Hippocampal formation (tissue), 2 donors: ENCODE measurements around the gene DYNLL2.
"Not testable (repeated sequence)": the region's sequence is repeated elsewhere in the genome, so short reads cannot be mapped to it uniquely, and the experiment has no call there.

ENCODE experiments used
- DNase-seq, 2 donors: peaks; one replicate each; lab custom pipeline; 2025; lab: John Stamatoyannopoulos, UW

Gene DYNLL2

DNA sequence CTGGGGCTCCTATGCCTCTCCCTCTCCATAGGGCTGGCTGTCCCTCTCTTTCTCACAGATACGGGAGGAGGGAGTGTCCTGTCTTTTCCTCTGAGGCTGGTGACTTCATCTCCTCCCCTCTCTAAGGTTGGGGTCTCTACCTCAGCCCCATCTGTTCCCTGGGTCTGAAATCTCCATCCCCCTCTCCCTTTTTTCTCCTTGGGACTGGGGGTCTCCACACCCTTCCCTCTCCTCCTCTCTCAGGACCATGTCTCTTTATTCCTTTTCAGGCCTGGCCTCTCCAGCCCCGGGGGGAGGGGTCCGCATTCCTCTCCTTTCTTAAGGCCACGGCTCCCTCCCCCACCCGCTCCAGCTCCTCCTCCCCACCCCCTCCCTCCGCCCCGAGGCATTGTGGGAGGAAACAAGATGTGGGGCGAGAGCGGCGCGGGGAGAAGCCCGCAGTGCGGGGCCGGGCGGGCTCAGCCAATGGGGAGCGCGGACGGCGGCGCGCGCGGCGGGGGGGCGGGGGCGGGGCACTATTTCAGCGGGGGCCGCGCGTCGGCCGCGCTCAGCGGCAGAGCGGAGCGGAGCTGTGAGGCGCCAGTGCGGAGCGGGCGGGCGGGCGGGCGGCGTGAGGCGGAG is at the start of gene DYNLL2:
DYNLL2 (plus strand) TSS at position 550 of the 621 bp plus-strand sequence. CDS start 3,672 bp downstream, outside the sequence.
- peak; percentile 76 to 86 for DNase-seq

DNA sequence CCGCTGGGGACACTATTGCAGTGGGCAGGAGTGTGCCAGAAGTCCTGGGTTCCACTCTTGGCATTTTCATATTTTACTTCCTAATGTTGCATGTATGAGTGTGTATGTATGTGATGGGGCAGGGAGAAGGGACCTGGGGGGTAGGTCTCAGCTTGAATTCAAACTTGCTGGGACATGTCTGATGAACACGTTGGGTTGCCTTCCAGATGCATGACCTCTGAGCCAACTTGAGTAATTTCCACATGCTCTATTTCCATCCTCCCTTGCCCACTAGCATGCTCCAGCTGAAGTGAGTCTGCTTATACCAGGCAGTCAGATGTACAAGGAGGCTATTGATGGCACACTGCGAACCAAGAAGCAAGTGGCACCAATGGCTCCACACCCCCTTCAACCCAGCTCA is 43.2 kb upstream of the DYNLL2 start:
- DNase-seq: no peak

DNA sequence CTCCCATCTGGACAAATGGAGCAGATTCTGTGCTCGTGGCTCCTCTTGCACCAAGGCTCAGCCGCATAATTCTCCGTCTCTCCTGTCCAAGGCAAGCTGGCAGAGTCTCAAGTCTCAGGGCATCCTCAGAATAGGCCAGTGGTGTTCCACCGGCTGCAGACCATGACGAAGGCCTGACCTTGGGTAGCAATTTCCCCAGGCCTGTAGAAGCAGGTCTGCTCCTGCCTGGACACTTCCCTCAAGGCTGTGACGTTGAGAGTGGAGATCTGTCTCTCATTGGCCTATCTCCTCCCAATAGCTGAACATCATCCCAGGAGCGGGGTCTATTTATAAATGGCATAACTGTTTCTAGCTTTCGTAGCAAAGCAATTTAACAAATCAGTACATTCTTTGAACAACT is 42.8 kb upstream of the DYNLL2 start:
- DNase-seq: no peak

DNA sequence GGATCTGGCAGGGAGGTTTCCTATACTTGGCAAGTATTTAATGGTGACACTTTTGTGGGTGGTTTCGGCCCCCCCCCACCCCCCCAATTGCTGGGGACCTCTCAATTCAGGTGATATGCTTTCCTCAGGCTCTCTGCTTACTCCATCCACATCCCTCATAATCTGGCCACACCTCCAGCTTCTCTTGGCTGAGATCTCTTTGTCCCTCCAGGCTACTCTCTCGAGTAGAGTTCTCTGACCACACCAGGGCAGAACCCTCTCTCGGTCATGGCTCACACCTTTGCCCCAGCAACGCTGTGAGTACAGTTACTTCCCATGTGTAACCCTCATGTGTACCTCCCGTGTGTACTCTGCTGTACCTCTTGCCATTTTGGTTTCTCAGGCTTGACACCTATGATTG is 42.1 kb upstream of the DYNLL2 start:
- DNase-seq: no peak

DNA sequence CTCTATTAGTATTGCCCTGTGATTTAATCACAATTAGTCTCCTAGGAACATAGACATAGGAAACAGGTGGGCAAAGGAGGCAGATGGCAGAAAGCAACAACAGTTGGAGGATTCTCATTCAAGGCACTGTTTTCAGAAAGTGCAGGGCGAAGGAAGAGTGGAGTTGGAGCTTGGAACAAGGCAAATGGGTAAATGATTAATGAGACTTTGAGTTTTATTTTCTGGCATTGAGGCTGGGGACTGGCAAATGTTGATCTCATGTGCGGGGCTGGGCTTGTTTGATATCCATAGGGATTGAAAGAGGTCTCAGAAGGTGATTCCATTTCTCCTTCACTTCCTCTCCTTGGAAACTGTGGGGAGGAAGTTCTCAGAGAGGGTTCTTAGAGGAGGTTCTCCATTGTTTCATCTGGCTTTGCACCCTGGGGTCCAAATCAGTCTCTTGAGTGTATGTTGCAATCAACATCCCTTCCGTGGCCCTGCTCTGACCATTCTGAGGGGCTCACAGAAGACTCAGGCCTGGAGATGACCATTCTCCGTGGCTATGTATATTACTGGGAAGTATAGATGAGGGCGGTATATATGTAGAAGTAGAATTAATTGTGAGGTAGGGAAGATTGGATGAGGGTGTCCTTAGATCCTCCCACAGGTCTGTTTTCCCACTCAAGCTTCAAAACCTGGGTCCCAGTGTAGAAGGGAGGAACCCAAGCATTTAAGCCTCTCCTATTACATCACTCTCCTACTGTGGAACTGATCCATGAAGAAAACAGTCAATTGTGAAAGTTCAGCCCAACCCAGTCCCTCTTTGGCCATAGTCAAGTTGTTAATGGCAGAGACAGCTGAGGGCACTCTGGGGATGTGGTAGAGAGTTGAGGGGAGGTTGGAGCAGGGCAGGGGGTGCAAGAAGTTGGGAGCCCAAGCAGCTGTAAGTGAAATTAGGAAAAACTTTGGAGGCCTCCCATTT is 39.7 kb upstream of the DYNLL2 start:
- no peak for DNase-seq

DNA sequence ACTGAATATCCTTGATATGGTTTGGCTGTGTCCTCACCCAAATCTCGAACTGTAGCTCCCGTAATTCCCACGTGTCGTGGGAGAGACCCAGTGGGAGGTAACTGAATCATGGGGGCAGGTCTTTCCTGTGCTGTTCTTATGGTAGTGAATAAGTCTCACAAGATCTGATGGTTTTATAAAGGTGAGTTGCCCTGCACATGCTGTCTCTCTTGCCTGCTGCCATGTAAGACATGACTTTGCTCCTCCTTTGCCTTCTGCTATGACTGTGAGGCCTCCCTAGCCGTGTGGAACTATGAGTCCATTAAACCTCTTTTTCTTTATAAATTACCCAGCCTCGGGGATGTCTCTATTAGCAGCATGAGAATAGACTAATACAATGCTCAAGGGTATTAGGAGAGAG is 39.0 kb upstream of the DYNLL2 start:
- not testable (repeated sequence) for DNase-seq

DNA sequence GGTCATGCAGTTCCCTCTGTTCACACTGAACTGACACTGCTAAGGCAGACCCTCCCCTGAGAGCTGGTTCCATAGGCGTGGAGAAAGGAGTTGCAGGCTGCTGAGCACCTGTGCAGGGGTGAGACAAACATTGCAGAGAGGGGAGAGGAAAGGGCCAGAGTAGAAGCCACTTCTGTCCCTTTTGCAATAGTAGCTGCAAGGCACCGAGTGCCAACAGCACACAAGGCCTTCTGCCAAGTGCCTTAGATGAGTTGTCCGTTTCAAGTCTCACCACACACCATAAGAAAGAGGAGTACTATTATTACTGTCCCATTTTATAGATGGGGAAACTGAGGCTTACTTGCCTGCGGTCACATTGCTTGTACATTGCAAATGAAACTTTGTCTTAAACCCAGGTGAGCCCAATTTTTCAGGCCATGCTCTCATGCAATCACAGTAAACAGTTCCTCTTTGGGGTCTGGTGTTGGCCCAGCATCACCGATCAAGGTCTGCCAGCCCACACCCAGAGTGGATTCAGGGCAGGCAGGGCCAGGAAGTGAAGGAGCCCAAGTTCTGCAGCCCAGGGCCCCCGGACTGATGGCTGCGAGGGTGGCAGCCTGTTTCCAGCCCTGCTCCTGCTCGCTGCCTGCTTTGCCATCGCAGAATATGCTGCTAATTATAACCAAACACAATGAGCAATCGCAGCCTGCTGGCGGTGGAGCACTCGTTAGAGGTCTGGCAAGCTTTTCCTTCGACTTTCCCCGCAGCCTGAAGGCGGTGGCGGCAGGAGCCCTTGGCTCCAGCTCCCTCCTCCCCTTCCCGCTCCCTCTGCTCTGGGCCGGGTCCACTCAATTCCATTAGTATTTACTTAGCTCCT is 36.8 kb upstream of the DYNLL2 start:
- DNase-seq: peak in 1 of 2 donors; percentile 28

DNA sequence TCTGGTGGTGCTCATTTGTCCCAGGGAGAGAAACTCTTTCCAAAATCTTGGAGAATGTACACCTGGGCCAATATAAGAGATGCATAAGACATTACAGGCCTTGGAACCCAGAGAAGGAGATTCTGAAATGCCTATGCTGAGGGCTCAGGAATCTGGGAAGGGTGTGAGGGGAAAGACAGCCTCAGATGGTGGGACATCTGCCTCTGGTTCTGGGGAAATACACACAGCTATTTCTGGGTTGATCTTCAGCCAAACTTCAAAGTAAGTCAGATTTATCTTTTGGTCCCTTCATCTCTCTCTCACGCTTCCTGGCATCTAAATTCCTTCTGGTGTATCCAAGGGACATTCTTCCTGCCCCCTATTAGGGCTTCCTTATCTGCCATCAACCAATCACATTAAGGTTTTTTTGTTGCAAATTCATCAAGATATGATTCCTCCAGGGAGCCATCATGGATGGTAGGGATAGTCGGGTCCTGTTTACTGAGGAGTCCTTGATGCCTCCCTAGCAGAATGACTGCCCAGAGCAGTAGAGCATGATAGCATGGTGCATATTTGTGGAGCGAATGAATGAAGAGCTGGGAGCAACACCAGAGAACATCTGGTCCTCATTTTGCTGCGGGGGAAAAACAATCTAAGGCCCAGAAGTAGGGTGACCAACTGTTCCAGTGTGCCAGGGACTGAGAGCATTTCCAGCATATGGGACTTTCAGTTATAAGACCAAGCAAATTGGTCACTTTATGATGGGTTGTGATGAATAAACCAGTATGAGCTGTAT is 35.7 kb upstream of the DYNLL2 start:
- DNase-seq: no peak

DNA sequence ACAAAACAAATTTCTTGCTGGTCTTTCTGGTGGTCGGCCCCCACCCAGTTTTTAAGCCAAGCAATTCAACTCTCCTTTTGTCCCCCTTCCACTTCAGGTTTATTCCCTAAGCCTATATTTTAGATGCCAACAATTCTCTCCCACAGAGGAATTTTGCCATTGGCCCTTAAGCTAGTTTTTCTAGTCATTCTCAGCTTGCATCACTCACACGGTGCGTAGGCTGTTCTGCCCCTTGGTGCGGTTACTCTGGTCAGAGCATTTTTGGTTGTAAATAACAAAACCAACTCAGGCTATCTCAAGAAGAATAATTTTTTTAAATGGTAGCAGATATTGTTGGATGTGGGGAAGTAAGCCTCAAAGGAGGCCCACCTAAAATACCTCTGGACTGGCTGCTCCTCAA is 33.7 kb upstream of the DYNLL2 start:
- DNase-seq: no peak

DNA sequence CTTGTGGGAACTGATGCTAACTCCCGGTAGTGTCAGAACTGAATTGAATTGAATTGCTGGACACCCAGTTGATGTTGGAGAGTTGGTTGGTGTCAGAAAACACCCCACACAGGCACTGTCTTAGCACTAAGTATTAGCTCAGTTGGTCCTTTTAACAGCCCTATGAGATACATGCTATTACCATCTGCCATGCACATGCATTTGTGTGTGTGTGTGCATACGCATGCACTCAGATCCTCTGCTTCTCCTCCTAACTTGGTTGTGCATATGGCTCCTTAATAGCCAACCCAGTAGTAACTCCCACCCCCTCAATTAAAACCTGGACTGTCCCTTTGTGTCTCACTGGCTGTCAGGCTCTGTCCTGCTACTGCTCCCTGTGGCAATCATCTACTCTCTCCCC is 32.3 kb upstream of the DYNLL2 start:
- no peak for DNase-seq

DNA sequence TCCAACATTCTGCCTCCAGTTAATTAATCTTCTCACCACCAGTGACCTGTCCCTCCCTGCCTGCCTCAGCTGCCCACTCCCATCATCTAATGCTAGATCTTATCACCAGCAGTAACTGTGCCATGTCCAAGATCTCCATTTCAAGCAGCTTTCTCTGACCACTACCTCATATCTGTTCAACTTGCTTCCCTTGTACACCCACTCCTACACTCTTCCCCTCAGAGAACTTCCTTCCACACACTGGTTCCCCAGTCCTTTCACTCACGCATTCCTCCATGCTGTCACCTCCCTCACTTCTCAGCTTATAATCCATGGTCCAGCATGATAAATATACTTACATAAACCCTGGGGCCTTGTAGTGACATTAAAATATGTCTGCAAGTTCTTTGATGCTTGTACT is 31.8 kb upstream of the DYNLL2 start:
- DNase-seq: no peak

DNA sequence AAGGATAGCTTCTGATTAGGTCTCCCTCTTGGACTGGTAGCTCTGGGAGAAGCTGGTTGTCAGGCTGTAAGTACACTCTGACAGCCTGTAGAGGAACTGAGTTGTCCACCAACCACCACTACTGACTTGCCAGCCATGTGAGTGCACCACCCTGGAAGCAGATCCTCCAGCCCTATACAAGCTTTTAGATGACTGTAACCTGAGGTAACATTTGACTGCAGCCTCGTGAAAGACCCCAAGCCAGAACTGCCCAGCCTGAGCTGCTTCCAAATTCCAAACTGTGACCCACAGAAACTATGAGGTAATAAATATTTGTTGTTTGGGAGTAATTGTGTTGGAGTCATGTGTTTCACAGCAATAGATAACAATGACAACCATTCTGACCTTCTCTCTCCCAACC is 30.8 kb upstream of the DYNLL2 start:
- DNase-seq: no peak

DNA sequence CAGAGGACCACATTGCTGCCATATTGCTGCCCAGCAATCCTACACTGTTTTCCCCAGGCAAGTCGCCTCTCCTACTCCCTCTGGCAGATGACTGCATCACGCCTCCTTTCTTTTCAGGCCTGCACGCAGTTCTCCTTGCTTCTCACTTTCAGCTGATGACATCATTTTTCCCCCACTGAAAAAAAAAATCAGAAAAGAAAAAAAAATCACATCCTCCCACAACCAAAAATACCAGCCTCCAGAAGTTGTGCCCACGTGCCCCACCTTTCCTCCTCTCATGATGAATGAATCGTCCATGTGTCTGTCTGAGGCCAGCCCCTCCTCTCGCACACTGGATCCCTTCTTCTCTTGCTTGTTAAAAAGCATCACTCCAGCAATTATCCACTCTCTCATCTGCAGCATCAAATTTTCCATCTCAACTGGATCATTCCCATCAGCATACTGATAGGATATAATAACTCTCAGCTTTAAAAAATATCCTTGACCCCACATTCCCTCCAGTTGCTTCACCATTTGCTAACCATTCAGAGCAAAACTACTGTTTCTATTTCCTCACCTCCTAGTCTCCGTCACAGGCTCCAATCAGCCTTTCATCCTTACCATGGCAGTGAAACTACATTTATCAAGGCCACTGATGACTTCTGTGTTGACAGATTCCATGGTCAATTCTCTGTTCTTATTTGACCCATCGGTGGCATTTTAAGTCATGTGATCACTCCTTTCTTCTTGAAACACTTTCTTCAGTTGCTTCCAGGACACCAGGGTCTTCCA is 30.1 kb upstream of the DYNLL2 start:
- DNase-seq: no peak

DNA sequence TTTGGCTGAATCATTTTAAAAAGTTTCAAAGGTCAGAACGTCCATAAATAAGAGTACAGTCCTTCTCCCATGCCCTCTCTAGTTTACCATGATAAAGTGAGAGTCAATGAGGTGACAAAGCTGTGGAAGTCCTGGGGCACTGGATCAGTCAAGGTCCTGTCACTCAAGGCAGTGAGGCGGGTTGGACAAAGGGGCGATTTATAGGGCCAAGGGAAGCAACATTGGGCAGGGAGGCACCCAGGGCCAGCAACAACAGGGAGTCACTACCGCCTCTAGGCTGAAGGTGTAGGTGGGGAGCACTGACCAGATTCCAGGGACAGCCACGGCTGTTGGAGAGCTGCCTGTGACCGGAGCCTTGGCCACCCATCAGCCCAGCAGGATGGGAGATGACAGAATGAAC is 28.6 kb upstream of the DYNLL2 start:
- DNase-seq: no peak

DNA sequence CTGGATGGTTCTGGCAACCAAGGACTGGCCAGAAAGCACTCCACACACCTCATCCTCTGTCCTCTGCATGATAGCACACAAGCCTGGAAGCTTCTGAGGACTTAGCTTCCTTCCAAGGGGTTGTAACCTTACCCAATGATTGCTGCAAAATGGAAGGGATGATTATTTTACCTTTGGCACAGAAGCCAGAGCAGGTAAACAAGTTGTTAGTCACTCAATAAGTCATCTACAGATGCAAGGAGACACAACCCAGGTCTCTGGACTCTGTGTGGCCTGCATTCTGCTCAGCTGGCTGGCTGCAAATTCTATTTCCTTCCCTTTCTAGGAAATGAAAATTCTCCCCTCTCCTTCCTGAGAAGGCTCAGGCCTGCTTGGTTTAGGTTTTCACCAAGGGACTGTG is 26.7 kb upstream of the DYNLL2 start:
- DNase-seq: no peak

DNA sequence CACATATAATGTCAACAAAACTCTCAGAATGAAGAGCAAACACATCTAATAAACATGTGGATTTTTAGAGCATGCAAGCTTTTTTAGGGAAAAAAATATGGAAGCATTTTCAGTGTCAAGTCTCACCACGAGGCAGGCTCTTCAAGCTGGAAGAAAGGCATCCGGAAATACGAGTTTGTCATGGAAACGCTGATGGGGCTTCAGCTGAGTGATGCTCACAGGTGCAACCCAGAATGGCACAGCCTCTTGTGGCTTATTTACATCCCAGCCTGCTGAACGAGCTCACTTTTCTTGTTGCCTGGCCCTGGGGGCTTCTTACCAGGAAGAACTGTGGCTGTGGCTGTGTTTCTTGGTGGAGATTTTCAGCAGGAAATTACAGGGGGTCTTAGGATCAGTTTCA is 24.1 kb upstream of the DYNLL2 start:
- no peak for DNase-seq

DNA sequence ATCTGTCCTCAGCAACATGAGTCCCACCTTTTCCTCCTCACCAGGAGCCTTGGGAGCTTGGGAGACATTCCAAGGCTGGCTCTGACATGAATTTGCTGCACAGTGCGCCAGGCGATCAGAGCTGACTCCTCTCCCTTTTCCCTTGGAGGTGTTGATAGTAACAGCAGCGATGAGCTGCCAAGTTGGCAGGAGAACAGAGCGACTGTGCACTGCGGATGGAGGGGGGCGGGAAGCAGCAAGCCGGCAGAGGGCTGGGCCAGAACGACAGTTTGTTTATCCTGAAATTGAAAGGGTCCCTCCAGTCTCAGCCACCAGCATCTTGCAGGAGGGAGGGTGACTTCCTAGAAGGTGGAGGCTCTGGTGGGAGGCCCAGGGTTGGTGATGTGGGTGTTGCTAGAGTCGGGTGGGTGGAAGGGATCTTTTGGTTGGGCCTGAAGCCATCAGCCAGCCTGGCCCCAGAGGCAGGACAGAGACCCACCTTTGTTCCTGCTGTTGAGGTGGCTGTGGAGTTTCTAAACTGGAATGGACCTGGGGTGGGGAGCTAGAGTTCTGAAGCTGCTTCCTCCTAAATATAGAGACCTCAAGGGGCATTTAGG is 22.5 kb upstream of the DYNLL2 start:
- peak; percentile 16 to 23 for DNase-seq

DNA sequence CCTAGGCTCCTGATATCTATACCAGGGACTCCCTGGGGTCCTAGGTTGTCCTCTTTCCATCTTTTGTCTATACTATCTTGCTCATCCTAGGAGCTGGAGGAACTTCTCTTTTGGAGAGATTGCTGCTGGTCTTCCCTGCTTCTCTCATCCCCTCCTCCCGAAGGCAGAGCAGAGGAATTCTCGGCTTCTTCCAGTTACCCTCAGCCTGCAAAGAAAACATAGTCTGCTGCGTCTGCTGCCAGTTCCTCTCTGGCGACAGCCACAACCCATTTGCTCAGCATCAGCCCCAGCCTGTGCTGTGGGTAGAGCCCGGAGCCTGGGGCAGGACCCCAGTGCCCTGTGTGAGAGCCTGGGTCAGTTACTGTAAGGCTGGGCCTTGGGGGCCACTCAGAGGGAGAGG is 21.5 kb upstream of the DYNLL2 start:
- DNase-seq: no peak

DNA sequence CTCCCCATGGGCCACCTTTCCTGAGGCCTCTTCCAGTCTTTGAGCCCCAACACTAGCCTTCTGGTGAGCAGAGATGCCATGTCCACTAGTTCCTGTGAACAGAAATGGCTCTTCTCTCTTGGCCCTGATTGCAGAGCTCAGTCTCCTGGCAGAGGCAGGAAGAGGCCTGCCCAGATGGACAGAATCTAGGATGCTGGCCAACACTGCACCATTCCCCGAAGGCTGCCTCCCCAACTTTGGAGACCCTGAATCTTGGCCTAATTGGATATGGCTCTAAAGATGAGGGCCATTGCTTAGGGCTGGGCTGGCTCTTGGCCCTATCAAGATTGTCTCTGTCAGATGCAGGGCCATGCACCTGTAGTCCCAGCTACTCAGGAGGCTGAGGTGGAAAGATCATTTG is 18.0 kb upstream of the DYNLL2 start:
- no peak for DNase-seq

DNA sequence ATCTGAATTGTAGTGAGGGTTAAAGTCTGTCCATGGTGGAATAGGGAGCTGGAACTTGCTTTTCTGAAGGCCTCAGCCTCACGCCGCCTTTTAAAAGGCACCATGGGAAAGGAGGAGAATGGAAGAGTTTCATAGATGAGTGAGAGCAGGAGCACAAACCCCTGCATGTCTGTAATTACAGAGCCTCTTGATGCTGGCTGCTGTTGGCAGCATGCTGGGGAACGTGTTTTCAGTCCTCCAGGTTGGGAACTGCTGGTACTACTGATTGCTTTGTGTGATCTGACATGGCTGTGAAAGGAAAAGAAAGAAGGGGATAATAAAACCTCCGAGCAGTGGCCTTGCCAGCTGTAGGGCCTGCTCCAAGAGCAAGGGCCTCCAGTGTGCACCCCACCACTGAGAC is 16.8 kb upstream of the DYNLL2 start:
- DNase-seq: no peak
